Osteocyte (in vitro differentiated cells): ENCODE measurements around the gene DSC3. TPM values are rescaled to one million over a fixed set of nuclear protein-coding genes. Genes with fewer than 3 reads are reported as not detected.
"Not testable (repeated sequence)": the region's sequence is repeated elsewhere in the genome, so short reads cannot be mapped to it uniquely, and the experiment has no call there.

ENCODE experiments used
- DNase-seq: peaks from one replicate; pipeline ENCODE4 v3.0.0; 2021; ENCODE audit warnings: mixed read lengths; ENCODE audit not compliant: unreplicated experiment; ENCODE audit errors: extremely low spot score
- H3K27ac Mint-ChIP-seq: one replicate; pipeline ENCODE4 v1.8.0; 2021; ENCODE audit warnings: mild to moderate bottlenecking, mixed read lengths; ENCODE audit not compliant: unreplicated experiment
- H3K27me3 Mint-ChIP-seq: one replicate; pipeline ENCODE4 v1.8.0; 2021; ENCODE audit warnings: mixed read lengths; ENCODE audit not compliant: unreplicated experiment
- H3K36me3 Mint-ChIP-seq: one replicate; pipeline ENCODE4 v1.8.0; 2021; ENCODE audit warnings: mixed read lengths; ENCODE audit not compliant: unreplicated experiment
- H3K4me1 Mint-ChIP-seq: one replicate; pipeline ENCODE4 v1.8.0; 2021; ENCODE audit warnings: mixed read lengths; ENCODE audit not compliant: unreplicated experiment
- H3K4me3 Mint-ChIP-seq: one replicate; pipeline ENCODE4 v1.8.0; 2021; ENCODE audit warnings: mild to moderate bottlenecking, moderate library complexity, mixed read lengths; ENCODE audit not compliant: unreplicated experiment
- H3K9me3 Mint-ChIP-seq: one replicate; pipeline ENCODE4 v1.8.0; 2021; ENCODE audit warnings: mixed read lengths; ENCODE audit not compliant: unreplicated experiment
- CTCF ChIP-seq: fragments of 200-600 bp; sonication (generic); IDR thresholded peaks from 2 replicates; pipeline ENCODE4 v1.5.0; 2021; ENCODE audit warnings: antibody characterized with exemption, mild to moderate bottlenecking, moderate library complexity
- total RNA-seq: library from RNA; stranded (reverse); gene quantifications from 2 replicates; pipeline ENCODE4 v1.2.1, GENCODE V29; 2021

DSC3 gene
- total RNA-seq, 1 donor from 2014 or later, result 5.8 TPM

- H3K27me3 Mint-ChIP-seq, result peaks cover 73% of the 10 kb centered on the region
- no peak for TF ChIP-seq CTCF
- peaks cover 10% of the 10 kb centered on the region for H3K9me3 Mint-ChIP-seq
- H3K27ac Mint-ChIP-seq, result peak overlapping the region; percentile 27
- DNase-seq, result no peak
- H3K4me3 Mint-ChIP-seq, result peak overlapping the region; percentile 76
- peaks cover 4% of the 10 kb centered on the region for H3K36me3 Mint-ChIP-seq
- peaks cover 22% of the 10 kb centered on the region for H3K4me1 Mint-ChIP-seq
Measured at GRCh38 chr18:31040686-31041270, 1.8 kb downstream of the DSC3 start.

- Mint-ChIP-seq H3K4me1 (peaks cover 22% of the 10 kb centered on the region), H3K27me3 (peaks cover 69% of the 10 kb centered on the region), H3K4me3 (no peak overlapping the region), H3K27ac (no peak overlapping the region), H3K36me3 (peaks cover 4% of the 10 kb centered on the region), H3K9me3 (peaks cover 10% of the 10 kb centered on the region)
- no peak for DNase-seq
- no peak for TF ChIP-seq CTCF
Measured at GRCh38 chr18:31039426-31039825, 3.1 kb downstream of the DSC3 start.

- H3K27me3 Mint-ChIP-seq, result peaks cover 53% of the 10 kb centered on the region
- not testable (repeated sequence) for DNase-seq, H3K9me3 Mint-ChIP-seq, H3K36me3 Mint-ChIP-seq, H3K4me3 Mint-ChIP-seq
- H3K27ac Mint-ChIP-seq, result peak overlapping the region; percentile 34
- H3K4me1 Mint-ChIP-seq, result peaks cover 17% of the 10 kb centered on the region
Measured at GRCh38 chr18:31037686-31038085, 4.9 kb downstream of the DSC3 start.

GRCh38 chr18:31034541-31034940 is 8.0 kb downstream of the DSC3 start:
- no peaks in the 10 kb centered on the region for H3K36me3 Mint-ChIP-seq
- no peak overlapping the region for H3K4me3 Mint-ChIP-seq
- DNase-seq, result no peak
- H3K9me3 Mint-ChIP-seq, result peaks cover 5% of the 10 kb centered on the region
- TF ChIP-seq CTCF, result no peak
- H3K27ac Mint-ChIP-seq, result no peak overlapping the region
- H3K4me1 Mint-ChIP-seq, result peaks cover 2% of the 10 kb centered on the region
- H3K27me3 Mint-ChIP-seq, result peaks cover 36% of the 10 kb centered on the region

GRCh38 chr18:31030574-31031278 is 11.8 kb downstream of the DSC3 start:
- DNase-seq, result no peak
- Mint-ChIP-seq H3K4me3 (no peak overlapping the region), H3K9me3 (peaks cover 5% of the 10 kb centered on the region)

More at GRCh38 chr18:31030574-31031278, 11.8 kb downstream of the DSC3 start:
- Mint-ChIP-seq H3K4me1 (no peaks in the 10 kb centered on the region), H3K27me3 (peaks cover 30% of the 10 kb centered on the region), H3K27ac (no peak overlapping the region), H3K36me3 (no peaks in the 10 kb centered on the region)
- TF ChIP-seq CTCF, result no peak
